Esophagus squamous epithelium (tissue), 5 donors: Measurements from ENCODE around the gene MRTO4. TPM values are rescaled to one million over a fixed set of nuclear protein-coding genes. Genes with fewer than 3 reads are reported as not detected.
A peak's percentile ranks its signal among the peaks of the same experiment; 100 is the strongest.

ENCODE experiments used
- DNase-seq: peaks from one replicate; lab custom pipeline; 2025; lab: John Stamatoyannopoulos, UW
- H3K27ac ChIP-seq, 4 donors: fragments of 200-600 bp; sonication (generic); one replicate each; pipeline ENCODE4 v1.5.1; 2016 to 2019; ENCODE audit warnings: mild to moderate bottlenecking in 1 of 4
- H3K27me3 ChIP-seq, 4 donors: fragments of 200-600 bp; sonication (generic); 1 replicate in 3 of 4; 2 replicates in 1 of 4; pipeline versions ENCODE4 v1.5.1 to v1.6.0; 2017 to 2021; ENCODE audit warnings: antibody characterized with exemption in 1 of 4
- H3K36me3 ChIP-seq, 3 donors: fragments of 200-600 bp; sonication (generic); one replicate each; pipeline ENCODE4 v1.5.1; 2016 to 2019
- H3K4me1 ChIP-seq, 3 donors: fragments of 200-600 bp; sonication (generic); one replicate each; pipeline ENCODE4 v1.5.1; 2017 to 2019
- H3K4me3 ChIP-seq, 4 donors: fragments of 200-600 bp; sonication (generic); 1 replicate in 3 of 4; 2 replicates in 1 of 4; pipeline ENCODE4 v1.5.1; 2016 to 2019; ENCODE audit warnings: mild to moderate bottlenecking in 2 of 4, moderate library complexity in 1 of 4
- H3K9me3 ChIP-seq, 3 donors: fragments of 200-600 bp; sonication (generic); one replicate each; pipeline ENCODE4 v1.5.1; 2016 to 2019
- CTCF ChIP-seq, 6 experiments: fragments of 450-650 bp in 4 of 6; fragments of 200-600 bp in 2 of 6; sonication (generic) in 2 of 6; IDR thresholded peaks; one replicate each; pipeline ENCODE4 v1.5.1; 2016 to 2019; ENCODE audit warnings: antibody characterized with exemption in 6 of 6, mild to moderate bottlenecking in 4 of 6, moderate library complexity in 4 of 6
- POLR2A ChIP-seq, 4 donors: fragments of 450-650 bp; IDR thresholded peaks; one replicate each; pipeline ENCODE4 v1.6.1; 2017; ENCODE audit warnings: antibody characterized with exemption in 4 of 4, mild to moderate bottlenecking in 4 of 4, moderate library complexity in 3 of 4
- WGBS, 2 donors: methylation state at CpG; one replicate each; pipeline ENCODE4 v1.1.5; 2018; 5-methylcytosine and 5-hydroxymethylcytosine counted together
- intact Hi-C: fragments of 100-400 bp; cut with DNase I; formaldehyde crosslinking; loops from one replicate; pipeline ENCODE4 v1.15.0; 2022
- total RNA-seq, 4 donors: library from RNA; depleted of rRNA; stranded (reverse); fragments of >200 nt; gene quantifications; one replicate each; pipeline ENCODE4 v1.1.0, GENCODE V29; 2016
- donor health status: DM: yes; HTN: yes; CAD: no.

MRTO4 gene
- total RNA-seq, 4 donors from 2014 or later: 25.4 to 48.3 (median 34.2) TPM

GRCh38 chr1:19234224-19234623 is 17.4 kb upstream of the MRTO4 start:
- WGBS, 2 donors: 89 to 100% methylated on average over 1 to 3 of the region's 3 CpGs
- Histone ChIP-seq H3K9me3 (no peaks in the 10 kb centered on the region), H3K4me3 (no peak overlapping the region), H3K27me3 (no peaks in the 10 kb centered on the region), H3K27ac (no peak overlapping the region), H3K36me3 (peaks cover 45 to 100% (median 70%) of the 10 kb centered on the region in 3 donors), H3K4me1 (peaks cover 0 to 22% (median 0%) of the 10 kb centered on the region in 3 donors)
- intact Hi-C loops: no loop called here
- TF ChIP-seq POLR2A (IDR thresholded peaks at IDR 0.05): no peak
- no peak for TF ChIP-seq CTCF (IDR thresholded peaks at IDR 0.05)
- no peak for DNase-seq

GRCh38 chr1:19239876-19240275 is 11.7 kb upstream of the MRTO4 start:
- no peak for TF ChIP-seq POLR2A (IDR thresholded peaks at IDR 0.05)
- no peak for TF ChIP-seq CTCF (IDR thresholded peaks at IDR 0.05)
- Histone ChIP-seq H3K4me1 (peaks cover 0 to 6% (median 0%) of the 10 kb centered on the region in 3 donors), H3K27me3 (no peaks in the 10 kb centered on the region), H3K27ac (peak overlapping the region in 1 of 4 donors; percentile 14), H3K9me3 (no peaks in the 10 kb centered on the region), H3K36me3 (peaks cover 35 to 100% (median 57%) of the 10 kb centered on the region in 3 donors), H3K4me3 (no peak overlapping the region)
- intact Hi-C loops: no loop called here
- no peak for DNase-seq
- 82 to 95% methylated on average over 3 to 4 of the region's 7 CpGs for WGBS, 2 donors

- Histone ChIP-seq H3K36me3 (peaks cover 35 to 97% (median 49%) of the 10 kb centered on the region in 3 donors), H3K4me3 (no peak overlapping the region), H3K9me3 (no peaks in the 10 kb centered on the region), H3K27ac (peak overlapping the region in 3 of 4 donors; percentile 40 to 68 (median 57)), H3K4me1 (peaks cover 0 to 6% (median 0%) of the 10 kb centered on the region in 3 donors), H3K27me3 (no peaks in the 10 kb centered on the region)
- intact Hi-C loops: no loop called here
- no peak for DNase-seq
- 46 to 59% methylated on average over 7 of the region's 7 CpGs for WGBS, 2 donors
- TF ChIP-seq CTCF (IDR thresholded peaks at IDR 0.05): peak; percentile 76 to 92 (median 90)
- TF ChIP-seq POLR2A (IDR thresholded peaks at IDR 0.05): no peak
Measured at GRCh38 chr1:19240673-19241538, 10.7 kb upstream of the MRTO4 start.

- H3K4me1 ChIP-seq: peaks cover 17 to 48% (median 26%) of the 10 kb centered on the region in 3 donors
- peaks cover 0 to 28% (median 0%) of the 10 kb centered on the region in 3 donors for H3K36me3 ChIP-seq
- peak overlapping the region; percentile 73 to 96 (median 84) for H3K4me3 ChIP-seq
- no peaks in the 10 kb centered on the region for H3K9me3 ChIP-seq
- no peak for DNase-seq
- 8 to 12% methylated on average over 14 of the region's 14 CpGs for WGBS, 2 donors
- intact Hi-C loops: loop anchor here (10.0 kb wide), 1 partner anchor 404 kb away; no protein-coding TSS in a partner anchor
- no peaks in the 10 kb centered on the region for H3K27me3 ChIP-seq
- H3K27ac ChIP-seq: peak overlapping the region; percentile 91 to 95 (median 94)
- TF ChIP-seq CTCF (IDR thresholded peaks at IDR 0.05) (no peak), POLR2A (IDR thresholded peaks at IDR 0.05) (no peak)
Measured at GRCh38 chr1:19250629-19251304, 838 bp upstream of the MRTO4 start.
